Panc1 (cell line): ENCODE data around the gene CHAF1A. TPM values are rescaled to one million over a fixed set of nuclear protein-coding genes. Genes with fewer than 3 reads are reported as not detected.

Experiments used
- ATAC-seq: fragments of 200-7000 bp; cut with Tn5 transposase; 2 replicates; pipeline ENCODE4 v1.9.1; 2020; ENCODE audit warnings: mild to moderate bottlenecking, moderate library complexity
- BruUV-seq: library from RNA; stranded (reverse); fragments of 400-500 nt; replicated peaks from 2 replicates; lab custom pipeline; 2021; lab: Mats Ljungman, UMichigan
- CTCF ChIA-PET: fragments of 300-600 bp; sonication (Branson Sonifier 250); formaldehyde crosslinking; loops from one replicate; lab custom pipeline; 2022; ENCODE audit warnings: antibody characterized with exemption; lab: Charles Lee
- POLR2A ChIA-PET: fragments of 300-600 bp; sonication (Branson Sonifier 250); formaldehyde crosslinking; loops from one replicate; lab custom pipeline; 2022; ENCODE audit warnings: antibody characterized with exemption; lab: Charles Lee
- DNase-seq: peaks from one replicate; pipeline ENCODE4 v3.0.0-alpha.2; 2010; ENCODE audit warnings: low read depth, low spot score
- H3K27ac ChIP-seq: 2 replicates; pipeline ENCODE4 v1.5.1; 2011; ENCODE audit warnings: mild to moderate bottlenecking, low read length, inconsistent platforms
- H3K27me3 ChIP-seq: fragments of 200-500 bp; sonication (Bioruptor generic); 2 replicates; pipeline ENCODE4 v1.6.0; 2014; ENCODE audit warnings: low read length, inconsistent platforms; ENCODE audit not compliant: control insufficient read depth, insufficient read depth
- H3K36me3 ChIP-seq: fragments of 200-500 bp; sonication (Bioruptor generic); 2 replicates; pipeline ENCODE4 v1.5.1; 2014; ENCODE audit warnings: inconsistent platforms, mild to moderate bottlenecking, low read length, moderate library complexity; ENCODE audit not compliant: control insufficient read depth, insufficient read depth
- H3K4me1 ChIP-seq: 2 replicates; pipeline ENCODE4 v1.5.1; 2011; ENCODE audit warnings: inconsistent platforms, mild to moderate bottlenecking, low read length, moderate library complexity; ENCODE audit not compliant: control insufficient read depth, insufficient read depth
- H3K4me3 ChIP-seq, 2 experiments: 2 replicates each; pipeline ENCODE4 v1.5.1; 2011 to 2012; ENCODE audit warnings: low read depth in 2 of 2, low read length in 2 of 2, mild to moderate bottlenecking in 2 of 2, inconsistent platforms in 1 of 2, moderate library complexity in 1 of 2
- H3K9me3 ChIP-seq: fragments of 200-500 bp; sonication (Bioruptor generic); 2 replicates; pipeline ENCODE4 v1.5.1; 2014; ENCODE audit warnings: low read depth, mild to moderate bottlenecking, inconsistent platforms, low read length, moderate library complexity; ENCODE audit not compliant: control insufficient read depth, insufficient read depth
- POLR2AphosphoS5 ChIP-seq: IDR thresholded peaks from 2 replicates; pipeline ENCODE4 v1.6.1; 2012; ENCODE audit warnings: mild to moderate bottlenecking, low read depth, low read length, moderate library complexity
- SIN3A ChIP-seq: IDR thresholded peaks from 2 replicates; pipeline ENCODE4 v1.6.1; 2012; ENCODE audit warnings: low read depth, mild to moderate bottlenecking, low read length, moderate library complexity, borderline replicate concordance; ENCODE audit not compliant: insufficient read depth
- TCF7L2 ChIP-seq: IDR thresholded peaks from 2 replicates; pipeline ENCODE4 v1.6.1; 2011; ENCODE audit warnings: mild to moderate bottlenecking, low read depth, low read length, inconsistent platforms
- in situ Hi-C: cut with HindIII; loops from 2 replicates; pipeline ENCODE4 v1.10.0; 2016; ENCODE audit warnings: low sequenced_read_pairs, low pct_unique_long_range_greater_than_20kb
- intact Hi-C: fragments of 100-400 bp; cut with micrococcal nuclease; formaldehyde crosslinking; loops from one replicate; pipeline ENCODE4 v1.10.0; 2022; ENCODE audit not compliant: unreplicated experiment
- total RNA-seq: library from RNA; stranded (reverse); gene quantifications from one replicate; pipeline ENCODE4 v1.2.1, GENCODE V29; 2021; ENCODE audit not compliant: unreplicated experiment
- TF ChIP-seq, protein P1 (sequence below), 2 experiments: IDR thresholded peaks; 2 replicates each; pipeline ENCODE4 v1.6.1; 2011 to 2012; ENCODE audit warnings: low read depth in 2 of 2, control low read depth in 1 of 2, low read length in 1 of 2, mild to moderate bottlenecking in 1 of 2, moderate library complexity in 1 of 2; ENCODE audit not compliant: insufficient read depth in 1 of 2
- TF ChIP-seq, protein P2 (sequence below): fragments of 450-650 bp; IDR thresholded peaks from 2 replicates; pipeline ENCODE4 v1.5.1; 2017; ENCODE audit warnings: mild to moderate bottlenecking

Gene CHAF1A
- total RNA-seq, 1 experiment from 2014 or later, result 45.4 TPM

DNA sequence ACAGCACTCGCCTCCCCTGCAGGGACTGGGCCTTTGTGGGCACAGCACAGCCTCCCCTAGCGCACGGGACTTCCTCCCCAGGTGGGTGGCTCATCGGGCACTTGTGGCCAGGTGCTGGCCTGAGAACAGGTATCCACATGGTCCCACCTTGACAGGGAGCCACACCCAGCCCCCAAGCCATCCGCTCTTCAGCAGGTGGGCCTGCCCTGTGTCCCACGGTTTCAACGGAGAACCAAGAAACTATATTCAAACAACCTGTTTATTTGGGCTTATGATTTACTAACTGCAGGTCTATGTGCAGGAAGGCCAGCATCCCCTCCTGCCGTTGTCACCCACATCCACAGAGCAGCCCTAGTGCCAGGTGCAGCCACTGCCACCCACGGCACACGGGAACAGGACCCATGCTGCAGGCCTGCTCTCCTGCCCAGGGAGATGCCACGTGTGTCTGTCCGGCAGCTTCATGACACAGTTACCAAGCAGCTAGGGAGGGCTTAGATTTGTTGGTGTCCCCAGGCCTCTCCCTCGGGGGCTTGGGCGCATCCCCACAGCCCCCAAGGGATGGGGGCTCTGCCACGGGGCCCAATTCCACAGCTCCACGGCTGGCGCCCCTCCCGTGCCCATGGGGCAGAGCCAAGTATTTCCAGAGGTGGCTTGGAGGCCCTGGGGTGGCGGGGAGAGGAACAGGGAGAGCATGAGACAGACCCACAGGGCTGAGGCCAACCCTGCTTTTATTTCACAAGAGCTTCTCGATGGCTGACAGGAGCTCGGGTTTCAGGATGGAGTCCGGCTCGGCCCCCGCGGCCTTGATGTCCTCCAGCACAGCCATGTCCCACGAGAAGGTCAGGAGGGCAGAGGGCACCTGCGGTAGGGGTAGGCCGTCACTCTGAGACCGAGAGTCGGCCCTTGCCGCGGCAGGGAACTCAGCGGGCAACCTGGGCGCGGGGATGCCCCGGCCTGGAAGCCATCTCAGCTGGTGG lies 42.6 kb downstream of the CHAF1A start:
- ChIA-PET CTCF (no interaction called here), POLR2A (no interaction called here)
- ATAC-seq (0 out of 2 replicates have a peak, but pooled peaks have one; percentile 15), DNase-seq (no peak)
- Histone ChIP-seq H3K4me3 (no peak overlapping the region), H3K27ac (no peak overlapping the region), H3K4me1 (no peaks in the 10 kb centered on the region), H3K9me3 (no peaks in the 10 kb centered on the region), H3K36me3 (no peaks in the 10 kb centered on the region), H3K27me3 (no peaks in the 10 kb centered on the region)
- TF ChIP-seq, protein P1, sequence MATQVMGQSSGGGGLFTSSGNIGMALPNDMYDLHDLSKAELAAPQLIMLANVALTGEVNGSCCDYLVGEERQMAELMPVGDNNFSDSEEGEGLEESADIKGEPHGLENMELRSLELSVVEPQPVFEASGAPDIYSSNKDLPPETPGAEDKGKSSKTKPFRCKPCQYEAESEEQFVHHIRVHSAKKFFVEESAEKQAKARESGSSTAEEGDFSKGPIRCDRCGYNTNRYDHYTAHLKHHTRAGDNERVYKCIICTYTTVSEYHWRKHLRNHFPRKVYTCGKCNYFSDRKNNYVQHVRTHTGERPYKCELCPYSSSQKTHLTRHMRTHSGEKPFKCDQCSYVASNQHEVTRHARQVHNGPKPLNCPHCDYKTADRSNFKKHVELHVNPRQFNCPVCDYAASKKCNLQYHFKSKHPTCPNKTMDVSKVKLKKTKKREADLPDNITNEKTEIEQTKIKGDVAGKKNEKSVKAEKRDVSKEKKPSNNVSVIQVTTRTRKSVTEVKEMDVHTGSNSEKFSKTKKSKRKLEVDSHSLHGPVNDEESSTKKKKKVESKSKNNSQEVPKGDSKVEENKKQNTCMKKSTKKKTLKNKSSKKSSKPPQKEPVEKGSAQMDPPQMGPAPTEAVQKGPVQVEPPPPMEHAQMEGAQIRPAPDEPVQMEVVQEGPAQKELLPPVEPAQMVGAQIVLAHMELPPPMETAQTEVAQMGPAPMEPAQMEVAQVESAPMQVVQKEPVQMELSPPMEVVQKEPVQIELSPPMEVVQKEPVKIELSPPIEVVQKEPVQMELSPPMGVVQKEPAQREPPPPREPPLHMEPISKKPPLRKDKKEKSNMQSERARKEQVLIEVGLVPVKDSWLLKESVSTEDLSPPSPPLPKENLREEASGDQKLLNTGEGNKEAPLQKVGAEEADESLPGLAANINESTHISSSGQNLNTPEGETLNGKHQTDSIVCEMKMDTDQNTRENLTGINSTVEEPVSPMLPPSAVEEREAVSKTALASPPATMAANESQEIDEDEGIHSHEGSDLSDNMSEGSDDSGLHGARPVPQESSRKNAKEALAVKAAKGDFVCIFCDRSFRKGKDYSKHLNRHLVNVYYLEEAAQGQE (IDR thresholded peaks at IDR 0.05; ENCODE audit: insufficient read depth in 1 of 2, low read depth in 2 of 2, low read length in 1 of 2), result no peak
- no peak for TF ChIP-seq POLR2AphosphoS5
- intact Hi-C loops (no loop called here), in situ Hi-C loops (no loop called here)
- TSS peak; percentile 84 for BruUV-seq

DNA sequence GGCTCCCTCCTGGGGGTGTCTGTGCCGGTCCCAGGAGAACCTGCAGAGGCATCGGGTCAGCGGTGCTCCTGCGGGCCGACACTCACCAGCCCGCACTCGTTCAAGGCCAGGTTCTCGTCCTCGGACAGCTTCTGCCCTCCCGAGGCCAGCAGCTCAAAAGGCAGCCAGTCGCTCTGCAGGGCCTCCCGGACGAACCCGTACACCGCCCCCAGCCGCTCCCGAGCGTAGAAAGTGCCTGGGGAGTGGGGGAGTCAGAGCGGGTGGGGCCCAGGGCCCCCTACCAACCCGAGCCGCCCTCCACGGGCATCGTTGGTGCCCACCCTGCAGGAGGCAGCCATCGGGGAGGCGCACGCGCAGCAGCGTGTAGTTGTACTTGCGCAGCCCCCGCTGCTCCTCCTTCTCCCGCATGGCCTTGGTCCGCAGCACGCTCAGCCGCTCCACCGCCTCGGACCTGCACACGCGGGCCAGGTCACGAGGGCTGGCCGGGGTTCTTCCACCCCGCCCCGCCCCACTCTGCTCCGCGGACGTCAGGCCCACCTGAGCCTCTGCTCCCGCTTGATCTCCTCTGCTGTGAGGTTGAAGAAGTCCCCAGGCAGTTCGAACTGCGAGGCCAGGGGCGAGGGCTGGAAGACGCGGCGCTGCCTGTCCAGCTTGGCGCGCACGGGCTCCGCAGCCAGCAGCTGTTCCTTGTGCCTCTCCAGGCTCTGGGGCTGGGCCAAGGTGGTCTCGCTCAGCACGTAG lies 43.7 kb downstream of the CHAF1A start:
- no peaks in the 10 kb centered on the region for H3K9me3 ChIP-seq
- no peaks in the 10 kb centered on the region for H3K36me3 ChIP-seq
- no peak for TF ChIP-seq TCF7L2
- DNase-seq (no peak), ATAC-seq (0 out of 2 replicates have a peak, but pooled peaks have one; percentile 4)
- no TSS peak for BruUV-seq
- in situ Hi-C loops, result no loop called here
- H3K4me3 ChIP-seq, result no peak overlapping the region
- ChIA-PET CTCF (no interaction called here), POLR2A (no interaction called here)
- H3K4me1 ChIP-seq, result no peaks in the 10 kb centered on the region
- no peak overlapping the region for H3K27ac ChIP-seq
- H3K27me3 ChIP-seq, result no peaks in the 10 kb centered on the region
- intact Hi-C loops, result no loop called here

- TF ChIP-seq POLR2AphosphoS5 (no peak), SIN3A (no peak), TCF7L2 (no peak)
- TF ChIP-seq, protein P1 (IDR thresholded peaks at IDR 0.05; ENCODE audit: insufficient read depth in 1 of 2, low read depth in 2 of 2, low read length in 1 of 2), result no peak
- TF ChIP-seq, protein P2, sequence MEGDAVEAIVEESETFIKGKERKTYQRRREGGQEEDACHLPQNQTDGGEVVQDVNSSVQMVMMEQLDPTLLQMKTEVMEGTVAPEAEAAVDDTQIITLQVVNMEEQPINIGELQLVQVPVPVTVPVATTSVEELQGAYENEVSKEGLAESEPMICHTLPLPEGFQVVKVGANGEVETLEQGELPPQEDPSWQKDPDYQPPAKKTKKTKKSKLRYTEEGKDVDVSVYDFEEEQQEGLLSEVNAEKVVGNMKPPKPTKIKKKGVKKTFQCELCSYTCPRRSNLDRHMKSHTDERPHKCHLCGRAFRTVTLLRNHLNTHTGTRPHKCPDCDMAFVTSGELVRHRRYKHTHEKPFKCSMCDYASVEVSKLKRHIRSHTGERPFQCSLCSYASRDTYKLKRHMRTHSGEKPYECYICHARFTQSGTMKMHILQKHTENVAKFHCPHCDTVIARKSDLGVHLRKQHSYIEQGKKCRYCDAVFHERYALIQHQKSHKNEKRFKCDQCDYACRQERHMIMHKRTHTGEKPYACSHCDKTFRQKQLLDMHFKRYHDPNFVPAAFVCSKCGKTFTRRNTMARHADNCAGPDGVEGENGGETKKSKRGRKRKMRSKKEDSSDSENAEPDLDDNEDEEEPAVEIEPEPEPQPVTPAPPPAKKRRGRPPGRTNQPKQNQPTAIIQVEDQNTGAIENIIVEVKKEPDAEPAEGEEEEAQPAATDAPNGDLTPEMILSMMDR, result no peak
- Histone ChIP-seq H3K27ac (no peak overlapping the region), H3K36me3 (no peaks in the 10 kb centered on the region), H3K4me1 (no peaks in the 10 kb centered on the region), H3K4me3 (no peak overlapping the region), H3K9me3 (no peaks in the 10 kb centered on the region), H3K27me3 (no peaks in the 10 kb centered on the region)
- intact Hi-C loops, result no loop called here
- ChIA-PET CTCF (no interaction called here), POLR2A (no interaction called here)
- no TSS peak for BruUV-seq
- no peak for DNase-seq
- in situ Hi-C loops, result no loop called here
- ATAC-seq, result no peak
Observed at GRCh38 chr19:4446704-4447200, 44.3 kb downstream of the CHAF1A start.
